Natural killer cell (primary cell): ENCODE results near the gene MFSD12. TPM values are rescaled to one million over a fixed set of nuclear protein-coding genes. Genes with fewer than 3 reads are reported as not detected.

Experiments used
- ATAC-seq, 3 donors: fragments of 150-1000 bp in 2 of 3; fragments of 200-7000 bp in 1 of 3; cut with Tn5 transposase; 1 replicate in 1 of 3; 2 replicates in 2 of 3; pipeline ENCODE4 v1.10.0; 2021; ENCODE audit warnings: mild to moderate bottlenecking in 2 of 3, moderate library complexity in 2 of 3
- DNase-seq, 2 donors: peaks; one replicate each; pipeline versions ENCODE4 v3.0.0 to v3.0.0-alpha.2; 2013 to 2021; ENCODE audit warnings: mixed read lengths in 1 of 2
- H3K27ac ChIP-seq: one replicate; pipeline ENCODE4 v1.5.1; 2013; ENCODE audit warnings: mild to moderate bottlenecking, low read length
- H3K27me3 ChIP-seq: one replicate; pipeline ENCODE4 v1.6.1; 2013; ENCODE audit warnings: low read length; ENCODE audit not compliant: control insufficient read depth, insufficient read depth
- H3K36me3 ChIP-seq: one replicate; pipeline ENCODE4 v1.6.1; 2013; ENCODE audit warnings: low read length; ENCODE audit not compliant: control insufficient read depth, insufficient read depth
- H3K4me1 ChIP-seq: one replicate; pipeline ENCODE4 v1.6.1; 2013; ENCODE audit warnings: low read length; ENCODE audit not compliant: control insufficient read depth, insufficient read depth
- H3K4me3 ChIP-seq: one replicate; pipeline ENCODE4 v1.5.1; 2013; ENCODE audit warnings: low read length
- H3K9me3 ChIP-seq: one replicate; pipeline ENCODE4 v1.6.1; 2013; ENCODE audit warnings: low read length; ENCODE audit not compliant: control insufficient read depth, insufficient read depth
- H3K27ac Mint-ChIP-seq, 2 donors: one replicate each; pipeline ENCODE4 v1.8.0; 2022; ENCODE audit warnings: mild to moderate bottlenecking in 2 of 2, mixed read lengths in 2 of 2, moderate library complexity in 1 of 2
- H3K27me3 Mint-ChIP-seq, 2 donors: one replicate each; pipeline ENCODE4 v1.8.0; 2022; ENCODE audit warnings: low read depth in 2 of 2, mixed read lengths in 2 of 2
- H3K36me3 Mint-ChIP-seq: one replicate; pipeline ENCODE4 v1.8.0; 2022; ENCODE audit warnings: mixed read lengths
- H3K4me1 Mint-ChIP-seq, 2 donors: one replicate each; pipeline ENCODE4 v1.8.0; 2022; ENCODE audit warnings: mixed read lengths in 2 of 2
- H3K4me3 Mint-ChIP-seq: one replicate; pipeline ENCODE4 v1.8.0; 2022; ENCODE audit warnings: mild to moderate bottlenecking, moderate library complexity, mixed read lengths
- H3K9me3 Mint-ChIP-seq, 2 donors: one replicate each; pipeline ENCODE4 v1.8.0; 2022; ENCODE audit warnings: mixed read lengths in 2 of 2
- CTCF ChIP-seq: fragments of 200-600 bp; IDR thresholded peaks from one replicate; pipeline ENCODE4 v1.8.0; 2022; ENCODE audit warnings: antibody characterized with exemption
- WGBS: methylation state at CpG from one replicate; pipeline ENCODE4 v1.1.7; 2013; ENCODE audit warnings: missing lambda C conversion rate; ENCODE audit not compliant: insufficient coverage; 5-methylcytosine and 5-hydroxymethylcytosine counted together
- intact Hi-C: fragments of 100-400 bp; cut with micrococcal nuclease; formaldehyde crosslinking; loops from one replicate; pipeline ENCODE4 v1.14.2; 2022
- total RNA-seq, 4 donors: library from RNA; stranded (reverse); fragments of 120-200 nt in 1 of 4; gene quantifications; one replicate each; pipeline versions ENCODE4 v1.2.3 to v1.2.4, GENCODE V29; 2013 to 2022

Gene MFSD12
- total RNA-seq, 3 donors from 2014 or later (not counting 1 experiment from before 2014, with no cell fraction given) = 29.8 to 34.5 (median 33.6) TPM

- no peak overlapping the region for H3K27ac Mint-ChIP-seq
- no peaks in the 10 kb centered on the region for H3K27me3 Mint-ChIP-seq
- no peaks in the 10 kb centered on the region for H3K36me3 Mint-ChIP-seq
- Histone ChIP-seq H3K4me3 (no peak overlapping the region), H3K27ac (no peak overlapping the region), H3K4me1 (peaks cover 9% of the 10 kb centered on the region), H3K27me3 (no peaks in the 10 kb centered on the region), H3K9me3 (no peaks in the 10 kb centered on the region), H3K36me3 (no peaks in the 10 kb centered on the region)
- no peak overlapping the region for H3K4me3 Mint-ChIP-seq
- no peak for TF ChIP-seq CTCF
- ATAC-seq (no peak), DNase-seq (no peak)
- intact Hi-C loops = no loop called here
- no peaks in the 10 kb centered on the region for H3K9me3 Mint-ChIP-seq
- WGBS = 96% methylated on average over 28 of the region's 28 CpGs
- H3K4me1 Mint-ChIP-seq = no peaks in the 10 kb centered on the region
Measured at GRCh38 chr19:3599776-3600187, 42.4 kb upstream of the MFSD12 start.

GRCh38 chr19:3595521-3596061 is 38.2 kb upstream of the MFSD12 start:
- WGBS = 92% methylated on average over 34 of the region's 34 CpGs
- Mint-ChIP-seq H3K4me3 (no peak overlapping the region), H3K9me3 (no peaks in the 10 kb centered on the region), H3K27me3 (no peaks in the 10 kb centered on the region), H3K27ac (no peak overlapping the region), H3K4me1 (no peaks in the 10 kb centered on the region), H3K36me3 (no peaks in the 10 kb centered on the region)
- Histone ChIP-seq H3K4me3 (no peak overlapping the region), H3K27ac (no peak overlapping the region), H3K4me1 (no peaks in the 10 kb centered on the region), H3K36me3 (no peaks in the 10 kb centered on the region), H3K27me3 (no peaks in the 10 kb centered on the region), H3K9me3 (no peaks in the 10 kb centered on the region)
- intact Hi-C loops = no loop called here
- ATAC-seq (no peak), DNase-seq (no peak)
- no peak for TF ChIP-seq CTCF

- H3K36me3 Mint-ChIP-seq = no peaks in the 10 kb centered on the region
- no peak overlapping the region for H3K4me3 ChIP-seq
- H3K27me3 ChIP-seq = no peaks in the 10 kb centered on the region
- no peak overlapping the region for H3K27ac Mint-ChIP-seq
- WGBS = 58% methylated on average over 11 of the region's 11 CpGs
- H3K9me3 ChIP-seq = no peaks in the 10 kb centered on the region
- H3K4me1 ChIP-seq = no peaks in the 10 kb centered on the region
- H3K36me3 ChIP-seq = no peaks in the 10 kb centered on the region
- no peak for DNase-seq
- H3K4me3 Mint-ChIP-seq = no peak overlapping the region
- no peak for TF ChIP-seq CTCF
- H3K27ac ChIP-seq = no peak overlapping the region
- no peaks in the 10 kb centered on the region for H3K27me3 Mint-ChIP-seq
- H3K9me3 Mint-ChIP-seq = no peaks in the 10 kb centered on the region
- ATAC-seq = no peak
- intact Hi-C loops = no loop called here
- H3K4me1 Mint-ChIP-seq = no peaks in the 10 kb centered on the region
Measured at GRCh38 chr19:3593156-3593555, 35.8 kb upstream of the MFSD12 start.
